Measurements from ENCODE around the gene PPP2R5D. TPM values are rescaled to one million over a fixed set of nuclear protein-coding genes. Genes with fewer than 3 reads are reported as not detected.
"Not testable (repeated sequence)": the region's sequence is repeated elsewhere in the genome, so short reads cannot be mapped to it uniquely, and the experiment has no call there.

The PPP2R5D gene
- total RNA-seq, 1 donor from 2014 or later = 14.8 TPM

DNA sequence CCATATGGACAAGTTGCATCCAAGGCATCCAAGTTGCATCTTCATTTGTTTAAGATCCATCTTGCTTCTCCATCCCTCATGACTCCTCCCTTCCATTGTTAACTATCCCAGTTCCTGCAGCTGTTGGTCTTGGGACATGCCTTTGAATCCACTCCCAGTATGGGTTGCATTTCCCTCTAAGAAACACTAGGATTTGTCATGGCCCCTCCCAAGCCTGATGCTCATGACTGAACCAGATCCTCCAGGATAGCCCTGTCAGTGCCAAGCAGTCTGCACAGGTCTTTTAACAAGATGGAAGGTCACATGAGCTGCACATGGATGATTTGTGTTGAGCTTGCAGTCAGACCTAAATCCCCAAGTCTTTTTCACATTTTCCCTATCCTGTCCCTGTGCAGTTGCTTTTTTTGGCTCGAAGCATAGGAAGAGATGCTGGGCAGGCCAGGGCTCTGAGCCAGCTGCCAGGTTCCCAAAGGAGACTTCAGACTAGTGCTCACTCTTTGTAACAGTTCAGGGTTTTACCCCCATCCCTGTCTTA is 4.2 kb downstream of the PPP2R5D start:
- ATAC-seq (no peak), DNase-seq (ENCODE audit: low spot score) (no peak)

DNA sequence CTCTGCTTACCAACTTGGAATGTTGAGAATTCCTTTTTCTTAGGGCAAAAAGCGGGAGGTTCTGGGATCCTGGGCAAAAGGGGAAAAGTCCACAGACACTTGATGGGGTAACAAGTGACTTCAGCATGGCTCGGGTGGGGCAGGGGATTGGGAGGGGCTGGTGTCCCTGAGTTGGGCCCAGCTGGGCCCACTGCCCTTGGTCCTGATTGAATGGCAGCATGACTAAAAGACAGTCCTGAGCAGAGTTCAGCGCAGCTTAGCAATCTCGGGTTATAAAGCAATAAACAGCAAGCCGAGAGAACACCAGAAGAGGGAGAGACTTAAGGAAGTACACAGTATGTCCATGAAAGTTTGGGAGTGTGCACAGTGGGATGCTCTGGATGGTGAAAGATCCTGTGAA is 5.6 kb downstream of the PPP2R5D start:
- no peak for ATAC-seq
- DNase-seq (ENCODE audit: low spot score) = no peak

DNA sequence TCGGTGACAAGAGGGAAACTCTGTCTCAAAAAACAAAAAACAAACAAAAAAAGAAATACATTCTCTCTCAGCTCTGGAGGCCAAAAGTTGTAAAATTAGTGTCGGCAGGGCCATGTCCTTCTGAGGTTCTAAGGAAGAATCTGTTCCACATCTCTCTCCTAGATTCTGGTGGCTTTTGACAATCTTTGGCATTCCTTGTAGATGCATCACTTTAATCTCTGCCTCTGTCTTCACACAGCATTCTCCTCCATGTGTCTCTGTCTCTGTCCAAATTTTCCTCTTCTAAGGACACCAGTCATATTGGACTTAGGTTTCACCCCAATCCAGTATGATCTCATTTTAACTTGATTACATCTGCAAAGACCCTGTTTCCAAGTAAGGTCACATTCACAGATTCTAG is 9.1 kb downstream of the PPP2R5D start:
- DNase-seq (ENCODE audit: low spot score) = no peak
- no peak for ATAC-seq

DNA sequence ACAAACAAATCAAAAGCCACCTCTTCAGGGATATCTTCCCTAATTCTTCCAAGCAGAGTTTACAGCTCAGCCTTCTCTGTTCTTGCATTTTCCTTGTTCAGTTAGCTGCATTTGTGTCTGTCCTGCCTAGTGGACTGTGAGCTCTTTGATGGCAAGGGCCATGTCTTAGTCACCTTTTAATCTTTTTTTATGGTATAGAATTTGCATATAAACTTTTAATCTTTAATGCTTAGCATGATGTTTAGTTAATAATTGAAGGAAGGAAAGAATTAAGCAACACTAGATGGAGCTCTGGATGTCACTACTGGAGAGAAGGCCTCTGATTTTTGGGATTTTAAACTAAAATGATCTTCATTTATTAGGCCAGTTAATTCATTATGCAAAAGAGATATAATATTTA is 12.1 kb downstream of the PPP2R5D start:
- DNase-seq (ENCODE audit: low spot score) = no peak
- peak; percentile 68 for ATAC-seq

DNA sequence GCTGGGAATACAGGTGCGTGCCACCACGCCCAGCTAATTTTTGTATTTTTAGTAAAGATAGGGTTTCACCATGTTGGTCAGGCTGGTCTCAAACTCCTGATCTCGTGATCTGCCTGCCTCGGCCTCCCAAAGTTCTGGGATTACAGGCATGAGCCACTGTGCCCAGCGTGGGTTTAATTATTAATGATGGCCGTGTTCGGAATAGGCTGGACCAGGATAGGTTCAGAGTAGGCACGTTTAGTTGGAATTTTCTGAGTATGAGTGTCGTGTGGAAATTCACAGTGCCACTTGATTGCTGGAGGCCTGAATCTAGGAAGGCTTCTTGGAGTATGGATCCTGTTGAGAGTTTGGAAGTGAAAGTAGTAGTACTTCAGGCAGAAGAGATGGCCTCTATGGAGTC is 13.8 kb downstream of the PPP2R5D start:
- DNase-seq (ENCODE audit: low spot score) = not testable (repeated sequence)
- peak; percentile 73 for ATAC-seq

DNA sequence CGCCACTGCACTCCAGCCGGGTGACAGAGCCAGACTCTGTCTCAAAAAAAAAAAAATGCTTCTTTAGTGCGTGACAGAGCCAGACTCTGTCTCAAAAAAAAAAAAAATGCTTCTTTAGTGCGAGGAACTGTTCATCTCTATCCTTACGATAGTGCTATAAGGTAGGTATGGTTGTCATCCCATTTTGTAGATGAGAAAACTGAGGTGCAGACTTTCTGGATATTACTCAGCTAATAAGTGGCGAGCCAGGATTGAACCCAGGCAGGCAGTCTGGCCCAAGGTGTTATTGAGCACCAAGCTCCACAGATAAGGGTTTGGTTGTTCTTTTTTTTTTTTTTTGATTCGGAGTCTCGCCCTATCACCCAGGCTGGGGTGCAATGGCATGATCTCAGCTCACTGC is 17.5 kb downstream of the PPP2R5D start:
- ATAC-seq = no peak
- no peak for DNase-seq (ENCODE audit: low spot score)

DNA sequence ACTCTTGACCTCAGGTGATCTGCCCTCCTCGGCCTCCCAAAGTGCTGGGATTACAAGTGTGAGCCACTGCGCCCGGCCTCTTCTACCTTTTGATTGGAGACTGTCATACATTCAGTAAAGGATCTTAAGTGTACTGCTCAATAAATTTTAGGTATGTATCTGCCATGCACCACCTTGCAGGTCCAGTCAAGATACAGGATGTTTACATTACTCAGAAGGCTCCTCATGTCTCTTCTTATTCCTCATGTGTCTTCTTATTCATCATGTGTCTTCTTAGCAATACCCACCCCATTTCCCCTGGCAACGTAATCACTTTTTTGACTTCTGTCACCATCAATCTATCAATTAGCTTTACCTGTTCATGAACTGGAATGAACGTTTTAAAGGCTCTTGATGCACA is 21.5 kb downstream of the PPP2R5D start:
- ATAC-seq (no peak), DNase-seq (ENCODE audit: low spot score) (no peak)

DNA sequence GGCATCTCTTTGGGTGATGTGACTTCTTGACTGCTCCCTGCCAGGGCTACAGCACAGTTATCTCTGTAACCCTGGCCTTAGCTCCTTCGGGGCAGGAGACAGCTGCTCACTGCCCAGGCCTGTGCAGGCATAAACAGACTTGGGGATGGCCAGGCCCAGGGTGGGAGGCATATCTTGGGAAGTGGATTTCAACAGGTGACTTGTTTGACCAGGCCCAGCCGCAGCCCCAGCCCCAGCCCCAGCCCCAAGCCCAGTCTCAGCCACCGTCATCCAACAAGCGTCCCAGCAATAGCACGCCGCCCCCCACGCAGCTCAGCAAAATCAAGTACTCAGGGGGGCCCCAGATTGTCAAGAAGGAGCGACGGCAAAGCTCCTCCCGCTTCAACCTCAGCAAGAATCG is 21.9 kb downstream of the PPP2R5D start:
- no peak for ATAC-seq
- DNase-seq (ENCODE audit: low spot score) = no peak

DNA sequence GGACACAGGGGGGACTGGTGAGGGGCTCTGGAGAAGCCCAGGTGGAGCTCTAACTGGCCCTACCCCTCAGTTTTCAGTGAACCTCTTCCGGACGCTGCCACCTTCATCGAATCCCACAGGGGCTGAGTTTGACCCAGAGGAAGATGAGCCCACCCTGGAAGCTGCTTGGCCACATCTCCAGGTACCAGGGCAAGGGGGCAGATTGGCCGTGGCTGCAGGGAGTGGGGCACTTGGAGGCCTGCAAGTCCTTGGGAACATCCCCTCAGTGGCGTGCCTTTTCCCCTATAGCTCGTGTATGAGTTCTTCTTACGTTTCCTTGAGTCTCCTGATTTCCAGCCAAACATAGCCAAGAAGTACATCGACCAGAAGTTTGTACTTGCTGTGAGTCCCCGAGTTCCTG is 22.8 kb downstream of the PPP2R5D start:
- no peak for DNase-seq (ENCODE audit: low spot score)
- no peak for ATAC-seq

DNA sequence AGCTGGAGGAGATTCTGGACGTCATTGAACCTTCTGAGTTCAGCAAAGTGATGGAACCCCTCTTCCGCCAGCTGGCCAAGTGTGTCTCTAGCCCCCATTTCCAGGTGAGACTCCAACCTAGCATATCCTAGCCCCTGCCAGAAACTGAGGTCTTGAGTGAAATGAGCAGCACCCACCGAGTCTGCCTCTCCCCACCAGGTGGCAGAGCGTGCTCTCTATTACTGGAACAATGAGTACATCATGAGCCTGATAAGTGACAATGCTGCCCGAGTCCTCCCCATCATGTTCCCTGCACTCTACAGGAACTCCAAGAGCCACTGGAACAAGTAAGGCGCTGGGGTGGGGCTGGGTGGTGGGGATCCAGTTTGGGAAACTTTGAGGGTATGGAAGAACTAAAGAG is 24.8 kb downstream of the PPP2R5D start:
- DNase-seq (ENCODE audit: low spot score) = no peak

DNA sequence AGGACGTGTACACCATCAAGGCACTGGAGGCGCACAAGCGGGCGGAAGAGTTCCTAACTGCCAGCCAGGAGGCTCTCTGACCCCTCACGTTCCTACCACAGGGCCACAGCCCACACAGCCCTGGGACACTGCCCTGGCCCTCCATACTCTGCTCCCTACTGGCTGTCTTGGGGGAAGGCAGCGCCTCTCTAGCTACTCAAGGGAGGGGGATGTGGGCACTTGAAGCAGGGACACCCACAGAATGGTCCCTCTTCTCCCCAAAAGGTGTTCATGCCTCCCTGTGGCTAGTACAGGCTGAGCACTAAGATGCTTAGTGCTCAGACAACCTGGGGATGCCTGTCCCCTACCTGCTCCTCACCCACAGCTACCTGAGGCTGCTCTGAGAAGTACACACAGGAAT is 26.8 kb downstream of the PPP2R5D start:
- no peak for ATAC-seq

More for the DNA sequence above, 24.8 kb downstream of the PPP2R5D start:
- ATAC-seq = no peak

DNA sequence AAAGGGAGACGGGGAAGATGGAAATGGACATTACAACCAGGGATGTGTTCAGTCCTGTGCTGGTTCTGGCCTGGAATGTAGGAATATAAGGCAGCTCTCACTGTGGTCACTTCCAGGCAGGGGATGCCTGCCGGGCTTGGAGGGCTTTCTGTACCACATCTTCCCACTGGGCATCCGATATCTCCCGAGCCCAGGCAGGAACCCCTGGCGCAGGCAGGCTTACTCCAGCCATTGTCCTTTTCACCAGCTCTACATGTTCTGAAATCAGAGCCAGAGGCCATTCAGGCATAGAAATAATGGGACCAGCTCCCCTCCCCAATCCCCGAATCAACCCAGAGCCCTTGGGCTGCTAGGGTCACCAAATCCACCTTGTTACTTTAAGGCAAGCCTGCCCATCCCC is 28.0 kb downstream of the PPP2R5D start:
- DNase-seq (ENCODE audit: low spot score) (no peak), ATAC-seq (no peak)

More for the DNA sequence above, 26.8 kb downstream of the PPP2R5D start:
- DNase-seq (ENCODE audit: low spot score) = no peak

DNA sequence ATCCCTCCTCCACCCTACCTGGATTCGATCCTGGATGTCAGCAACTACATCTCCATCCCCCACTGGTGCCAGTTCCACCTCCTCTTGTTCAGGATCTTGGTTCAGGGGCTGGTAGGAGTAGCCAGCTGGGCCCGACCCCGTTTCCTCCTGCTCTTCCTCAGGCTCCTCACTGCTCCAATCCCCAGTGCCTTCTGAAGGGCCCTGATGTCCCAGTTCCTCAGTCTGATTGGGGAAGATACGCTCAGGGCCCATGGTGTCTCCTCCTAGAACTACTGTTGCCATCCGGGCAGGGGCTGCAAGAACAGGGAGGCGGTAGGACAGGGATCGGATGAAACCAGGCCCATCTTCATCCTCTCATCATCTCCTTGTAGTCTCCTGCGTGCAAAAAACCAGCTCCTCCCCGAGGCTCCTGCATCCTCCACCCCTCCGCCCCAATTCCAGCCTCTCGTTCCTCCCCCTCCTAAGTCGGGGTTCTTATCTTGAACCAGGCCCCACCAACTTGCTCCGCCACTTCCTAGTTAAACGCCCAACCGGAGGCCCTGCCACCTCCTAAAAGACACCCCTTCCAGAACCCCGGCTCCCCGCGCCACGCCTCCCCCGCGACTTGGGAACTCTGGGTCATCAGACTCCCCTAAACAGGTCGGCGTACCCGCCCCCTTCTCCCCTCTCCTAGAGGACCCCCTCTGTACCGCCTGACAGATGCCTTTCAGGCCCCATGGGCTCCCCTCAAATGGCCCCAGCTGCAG is 28.9 kb downstream of the PPP2R5D start:
- no peak for ATAC-seq

DNA sequence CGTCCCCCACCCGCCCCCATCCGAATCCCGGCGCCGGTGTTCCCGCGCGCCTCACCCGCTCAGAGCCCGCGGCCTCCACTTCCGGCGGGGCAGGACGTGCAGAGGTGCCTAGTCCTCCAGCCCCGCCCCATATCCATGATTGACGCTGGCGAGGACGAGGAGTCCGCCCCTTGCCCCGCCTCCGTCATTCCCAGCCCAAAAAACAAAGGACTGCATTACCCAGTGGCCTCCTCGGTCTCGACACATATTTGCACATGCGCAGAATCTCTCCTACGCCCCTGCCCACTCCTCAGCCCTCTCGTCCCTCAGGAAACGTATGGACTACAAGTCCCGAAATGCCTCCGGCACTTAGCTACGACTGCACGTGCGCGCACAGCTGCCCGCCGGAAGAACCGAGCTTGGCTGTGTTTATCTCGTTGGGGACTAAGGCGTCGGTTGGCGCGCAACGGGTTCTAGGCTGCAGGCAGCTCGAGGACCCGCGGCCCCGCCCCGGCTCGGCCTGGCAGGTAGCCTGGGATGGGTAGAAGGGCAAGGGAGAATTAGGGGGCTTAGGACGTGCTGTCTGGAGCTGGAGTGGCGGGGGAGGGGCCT is 29.6 kb downstream of the PPP2R5D start, which contains the start of the genes KLHDC3 and MEA1:
TSS of gene KLHDC3 (plus strand) at position 407 of the 591 bp plus-strand sequence. CDS start 2,944 bp downstream, outside the sequence.
TSS of gene MEA1 (minus strand) at position 104 of the 591 bp plus-strand sequence. CDS start 133 bp downstream, outside the sequence.
- DNase-seq (ENCODE audit: low spot score) (peak; percentile 99), ATAC-seq (peak; percentile 97)

More for the DNA sequence above, 28.9 kb downstream of the PPP2R5D start:
- DNase-seq (ENCODE audit: low spot score) = no peak

DNA sequence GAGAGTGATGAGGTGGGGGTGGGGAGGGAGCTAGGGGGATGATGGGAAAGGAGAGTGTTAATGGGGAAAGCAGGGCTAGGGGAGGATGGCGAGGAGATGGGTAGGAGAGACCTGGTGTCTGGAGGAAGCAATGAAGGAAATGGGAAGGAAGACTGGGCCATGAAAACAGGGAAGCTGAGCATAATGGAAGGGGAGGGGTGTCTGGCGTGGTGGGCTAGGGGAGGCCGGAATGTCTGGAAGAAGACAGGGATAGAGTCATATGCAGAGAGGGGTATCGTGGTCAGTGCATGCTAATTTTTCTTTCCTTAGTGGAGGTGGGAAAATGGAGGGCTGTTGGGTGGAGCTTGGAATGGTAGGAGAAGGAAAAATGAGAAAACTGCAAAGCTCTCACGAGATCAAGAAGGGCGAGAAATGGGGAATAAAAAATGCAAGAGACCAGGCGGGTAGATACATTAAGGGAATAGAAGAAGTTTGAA is 30.1 kb downstream of the PPP2R5D start:
- ATAC-seq = no peak
- DNase-seq (ENCODE audit: low spot score) = no peak

DNA sequence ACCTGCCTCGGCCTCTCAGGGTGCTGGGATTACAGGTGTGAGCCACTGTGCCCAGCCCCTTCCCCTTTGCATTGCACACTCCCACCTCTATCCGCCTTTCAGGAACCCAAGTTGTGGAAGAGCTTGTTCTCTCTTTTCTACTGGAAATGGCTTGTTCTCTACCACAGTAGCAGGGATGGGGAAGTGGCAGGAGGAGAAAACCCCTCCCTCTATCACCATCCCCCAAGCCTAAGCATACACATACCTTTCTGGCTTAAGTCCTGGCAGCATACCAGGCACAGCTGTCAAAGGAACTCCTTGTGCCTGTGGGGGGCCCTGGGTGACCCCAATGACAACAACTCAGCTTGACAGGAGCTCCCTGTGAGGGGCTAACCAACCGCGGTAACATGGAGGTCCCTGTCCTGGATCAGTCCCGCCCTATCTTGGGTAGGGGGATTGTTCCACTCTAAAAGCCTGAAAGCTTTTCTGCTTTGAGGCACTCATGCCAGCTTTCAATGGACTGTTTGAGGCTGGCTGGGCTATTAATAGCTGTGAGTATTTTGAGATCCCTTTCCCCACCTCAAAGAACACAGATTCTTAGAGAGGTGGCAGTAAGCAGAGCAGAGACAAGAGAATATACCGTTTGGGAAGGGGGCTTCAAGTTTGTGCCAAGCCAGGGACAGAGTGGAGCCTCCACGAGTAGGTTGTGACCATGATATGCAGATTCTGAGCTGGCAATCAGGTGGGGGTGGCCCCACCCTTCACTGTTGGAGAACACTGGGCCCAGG is 32.0 kb downstream of the PPP2R5D start:
- ATAC-seq (no peak), DNase-seq (ENCODE audit: low spot score) (no peak)

DNA sequence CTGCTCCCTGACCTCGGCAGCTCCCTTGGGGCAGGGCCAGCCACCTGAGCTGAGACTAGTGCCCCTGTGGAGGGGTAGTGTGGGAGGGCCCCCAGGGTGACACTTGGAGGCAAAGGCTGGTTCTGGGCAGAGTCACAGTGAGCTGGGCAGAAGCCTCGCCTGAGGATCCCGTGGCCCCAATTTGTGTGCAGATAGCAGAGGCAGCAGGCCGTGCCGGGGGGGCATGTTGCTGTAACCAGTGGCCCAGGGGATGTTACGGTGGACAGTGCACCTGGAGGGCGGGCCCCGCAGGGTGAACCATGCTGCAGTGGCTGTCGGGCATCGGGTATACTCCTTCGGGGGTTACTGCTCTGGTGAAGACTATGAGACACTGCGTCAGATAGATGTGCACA is 32.6 kb downstream of the PPP2R5D start:
- ATAC-seq (no peak), DNase-seq (ENCODE audit: low spot score) (no peak)

DNA sequence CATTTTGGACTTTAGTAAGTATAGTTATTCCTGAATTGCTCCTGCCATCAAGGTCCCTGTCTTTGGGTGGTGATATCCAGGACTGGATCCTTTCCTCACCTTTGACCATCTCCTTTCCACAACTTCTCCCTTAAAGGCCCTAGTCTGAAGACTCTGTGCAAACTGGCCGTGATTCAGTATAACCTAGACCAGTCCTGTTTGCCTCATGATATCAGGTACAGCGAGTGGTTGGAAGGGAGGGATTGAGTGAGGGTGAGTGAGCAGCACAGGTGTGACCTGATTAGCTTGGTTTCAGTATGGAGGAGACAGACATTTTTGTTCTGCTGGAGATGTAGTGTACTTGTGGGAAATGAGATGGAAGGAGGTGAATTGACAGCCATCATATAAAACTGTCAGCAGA is 34.8 kb downstream of the PPP2R5D start:
- no peak for DNase-seq (ENCODE audit: low spot score)
- ATAC-seq = no peak

DNA sequence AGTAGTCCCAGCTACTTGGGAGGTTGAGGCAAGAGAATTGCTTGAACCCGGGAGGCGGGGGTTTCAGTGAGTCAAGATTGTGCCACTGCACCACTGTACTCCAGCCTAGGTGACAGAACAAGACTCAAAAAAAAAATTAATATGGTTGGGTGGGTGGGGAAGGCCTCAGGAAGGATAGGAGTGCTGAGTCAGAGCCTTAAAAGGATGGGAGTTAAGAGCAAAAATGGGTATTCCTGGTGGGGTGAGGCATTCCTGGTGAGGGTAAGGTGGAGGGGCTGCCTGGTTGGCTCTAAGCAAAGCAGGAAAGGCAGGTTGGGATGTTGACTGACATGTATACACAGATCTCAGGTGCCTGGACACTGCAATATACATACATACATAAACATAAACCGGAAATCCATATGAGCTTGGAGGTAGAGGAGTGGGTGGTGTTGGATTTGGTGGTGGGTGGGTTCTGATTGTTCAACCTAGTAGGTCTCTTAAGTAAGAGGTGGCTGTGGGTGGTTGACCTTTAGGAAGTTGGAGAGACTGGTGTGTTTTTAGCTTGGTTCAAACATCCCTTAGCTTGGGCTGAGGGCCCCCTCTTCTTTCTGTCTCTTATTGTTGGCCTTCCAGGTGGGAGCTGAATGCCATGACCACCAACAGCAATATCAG is 35.8 kb downstream of the PPP2R5D start:
- DNase-seq (ENCODE audit: low spot score) (no peak), ATAC-seq (no peak)

DNA sequence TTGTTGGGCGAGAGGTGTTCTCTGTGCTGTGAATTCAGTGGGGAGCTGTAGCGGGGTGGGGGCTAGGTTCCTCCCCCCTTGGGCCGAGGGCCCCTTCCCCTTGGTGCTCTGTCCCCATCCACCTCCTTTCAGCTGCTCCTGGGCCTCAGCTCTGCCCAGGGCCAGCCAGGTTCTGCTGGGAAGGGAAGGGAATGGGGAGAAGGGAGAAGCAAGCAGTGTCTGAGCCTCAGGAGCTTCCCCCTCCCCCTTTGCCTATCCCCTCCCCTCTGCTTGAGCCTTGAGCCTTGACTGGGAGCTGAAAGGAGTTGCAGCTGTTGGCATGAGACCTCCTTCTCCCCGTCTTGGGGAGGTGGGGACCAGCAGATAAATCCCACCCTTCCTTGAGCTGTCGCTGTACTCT is 36.5 kb downstream of the PPP2R5D start:
- DNase-seq (ENCODE audit: low spot score) (no peak), ATAC-seq (peak; percentile 15)
